Measurements from ENCODE around the gene BRCC3. TPM values are rescaled to one million over a fixed set of nuclear protein-coding genes. Genes with fewer than 3 reads are reported as not detected.

The BRCC3 gene
- total and polyA plus RNA-seq, 2 experiments from 2014 or later = 8.1 to 27.1 TPM

DNA sequence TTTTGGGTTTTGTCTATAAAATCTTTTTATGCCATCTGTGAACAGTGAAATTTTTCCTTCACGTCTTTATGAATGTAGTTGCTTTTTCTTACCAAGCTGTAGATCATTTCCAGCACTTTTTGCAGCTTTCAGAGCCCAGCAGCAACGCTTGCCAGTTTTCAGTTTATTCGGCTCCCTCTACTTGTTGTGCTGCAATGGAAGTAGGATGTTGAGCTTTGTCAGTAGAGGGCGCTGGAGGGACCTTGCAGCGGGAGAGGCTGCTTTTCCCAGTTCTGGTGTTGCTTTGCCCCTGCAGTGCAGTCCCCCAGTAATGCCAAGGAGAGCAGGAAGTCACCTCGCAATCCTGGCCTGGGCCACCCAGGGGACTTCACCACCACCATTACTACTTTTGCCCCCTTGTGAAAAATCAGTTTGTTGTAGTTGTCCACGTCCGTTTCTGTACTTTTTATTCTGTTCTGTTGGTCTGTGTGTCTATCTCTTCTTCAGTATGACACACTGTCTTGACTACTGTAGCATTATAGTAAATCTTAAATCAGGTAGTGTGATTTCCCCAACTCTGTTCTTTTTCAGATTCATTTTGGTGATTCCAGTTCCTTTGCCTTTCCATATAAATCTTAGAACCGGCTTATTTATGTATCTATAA, 22.2 kb upstream of the BRCC3 start:
- Histone ChIP-seq H3K4me2 (ENCODE audit: unreplicated experiment) (no peak overlapping the region), H3K9me2 (ENCODE audit: insufficient read depth) (no peaks in the 10 kb centered on the region), H3K9me3 (ENCODE audit: low read depth) (no peaks in the 10 kb centered on the region), H3K27ac (peak overlapping the region; percentile 12; the same call in 1 of the 2 replicates), H4K20me1 (ENCODE audit: insufficient read depth) (no peaks in the 10 kb centered on the region), H3K27me3 (replicated peaks; ENCODE audit: insufficient read depth) (no peaks in the 10 kb centered on the region), H3K4me1 (ENCODE audit: insufficient read depth) (peaks cover 3% of the 10 kb centered on the region; the same call in 1 of the 2 replicates), H3K79me2 (ENCODE audit: insufficient read depth) (peaks cover under 1% of the 10 kb centered on the region; the same call in 1 of the 2 replicates), H3F3A (ENCODE audit: insufficient read depth) (0 out of 2 replicates have a peak, but pooled peaks cover 7% of the 10 kb centered on the region), H3K9ac (no peak overlapping the region), H3K36me3 (ENCODE audit: low read depth) (no peaks in the 10 kb centered on the region), H2AFZ (no peak overlapping the region), H3K4me3 (no peak overlapping the region)
- no peak for TF ChIP-seq EZH2phosphoT487 (IDR thresholded peaks at IDR 0.05; ENCODE audit: insufficient read depth, low read depth)
- no peak for TF ChIP-seq EZH2 (IDR thresholded peaks at IDR 0.05; ENCODE audit: insufficient read depth, poor library complexity, severe bottlenecking)
- 45 to 52% methylated on average over 6 to 8 of the region's 9 CpGs for WGBS, 2 experiments (ENCODE audit: low coverage in 1 of 2, low lambda C conversion rate in 2 of 2, missing lambda C conversion rate in 2 of 2)
- in situ Hi-C loops (cut with MboI) = no loop called here
- DNase-seq = peak; percentile 66

GRCh38 chrX:155052738-155053498, 18.4 kb upstream of the BRCC3 start:
- no peak overlapping the region for H3K27ac ChIP-seq
- no peaks in the 10 kb centered on the region for H3K79me2 ChIP-seq (ENCODE audit: insufficient read depth)
- H4K20me1 ChIP-seq (ENCODE audit: insufficient read depth) = no peaks in the 10 kb centered on the region
- H3K9me3 ChIP-seq (ENCODE audit: low read depth) = no peaks in the 10 kb centered on the region
- DNase-seq = peak; percentile 6
- H3K4me3 ChIP-seq = no peak overlapping the region
- no peak overlapping the region for H2AFZ ChIP-seq
- H3K27me3 ChIP-seq (replicated peaks; ENCODE audit: insufficient read depth) = no peaks in the 10 kb centered on the region
- H3K36me3 ChIP-seq (ENCODE audit: low read depth) = no peaks in the 10 kb centered on the region
- peaks cover 3% of the 10 kb centered on the region; the same call in 1 of the 2 replicates for H3K4me1 ChIP-seq (ENCODE audit: insufficient read depth)
- TF ChIP-seq EZH2 (IDR thresholded peaks at IDR 0.05; ENCODE audit: insufficient read depth, poor library complexity, severe bottlenecking) (no peak), EZH2phosphoT487 (IDR thresholded peaks at IDR 0.05; ENCODE audit: insufficient read depth, low read depth) (no peak)
- H3F3A ChIP-seq (ENCODE audit: insufficient read depth) = 0 out of 2 replicates have a peak, but pooled peaks cover 7% of the 10 kb centered on the region
- no peaks in the 10 kb centered on the region for H3K9me2 ChIP-seq (ENCODE audit: insufficient read depth)
- H3K4me2 ChIP-seq (ENCODE audit: unreplicated experiment) = no peak overlapping the region
- in situ Hi-C loops (cut with MboI) = no loop called here
- WGBS, 2 experiments (ENCODE audit: low coverage in 1 of 2, low lambda C conversion rate in 2 of 2, missing lambda C conversion rate in 2 of 2) = 68 to 77% methylated on average over 5 of the region's 5 CpGs
- H3K9ac ChIP-seq = no peak overlapping the region

- Histone ChIP-seq H3K4me3 (no peak overlapping the region), H3K36me3 (ENCODE audit: low read depth) (no peaks in the 10 kb centered on the region), H3K27ac (no peak overlapping the region), H3K4me2 (ENCODE audit: unreplicated experiment) (no peak overlapping the region), H4K20me1 (ENCODE audit: insufficient read depth) (no peaks in the 10 kb centered on the region), H3F3A (ENCODE audit: insufficient read depth) (0 out of 2 replicates have a peak, but pooled peaks cover 2% of the 10 kb centered on the region), H3K79me2 (ENCODE audit: insufficient read depth) (no peaks in the 10 kb centered on the region), H3K27me3 (replicated peaks; ENCODE audit: insufficient read depth) (no peaks in the 10 kb centered on the region), H3K4me1 (ENCODE audit: insufficient read depth) (peaks cover 3% of the 10 kb centered on the region; the same call in 1 of the 2 replicates), H3K9me2 (ENCODE audit: insufficient read depth) (no peaks in the 10 kb centered on the region), H3K9me3 (ENCODE audit: low read depth) (no peaks in the 10 kb centered on the region), H3K9ac (no peak overlapping the region), H2AFZ (no peak overlapping the region)
- 92 to 97% methylated on average over 3 of the region's 3 CpGs for WGBS, 2 experiments (ENCODE audit: low coverage in 1 of 2, low lambda C conversion rate in 2 of 2, missing lambda C conversion rate in 2 of 2)
- TF ChIP-seq EZH2phosphoT487 (IDR thresholded peaks at IDR 0.05; ENCODE audit: insufficient read depth, low read depth) (no peak), EZH2 (IDR thresholded peaks at IDR 0.05; ENCODE audit: insufficient read depth, poor library complexity, severe bottlenecking) (no peak)
- in situ Hi-C loops (cut with MboI) = no loop called here
- no peak for DNase-seq
Observed at GRCh38 chrX:155053656-155054055, 17.7 kb upstream of the BRCC3 start.

GRCh38 chrX:155054255-155054654, 17.1 kb upstream of the BRCC3 start:
- no peak overlapping the region for H3K4me3 ChIP-seq
- no peak overlapping the region for H2AFZ ChIP-seq
- no peak overlapping the region for H3K9ac ChIP-seq
- in situ Hi-C loops (cut with MboI) = no loop called here
- no peaks in the 10 kb centered on the region for H3F3A ChIP-seq (ENCODE audit: insufficient read depth)
- no peaks in the 10 kb centered on the region for H3K9me3 ChIP-seq (ENCODE audit: low read depth)
- no peaks in the 10 kb centered on the region for H3K9me2 ChIP-seq (ENCODE audit: insufficient read depth)
- WGBS, 2 experiments (ENCODE audit: low coverage in 1 of 2, low lambda C conversion rate in 2 of 2, missing lambda C conversion rate in 2 of 2) = 98 to 100% methylated on average over 4 of the region's 4 CpGs
- no peak overlapping the region for H3K27ac ChIP-seq
- TF ChIP-seq EZH2 (IDR thresholded peaks at IDR 0.05; ENCODE audit: insufficient read depth, poor library complexity, severe bottlenecking) (no peak), EZH2phosphoT487 (IDR thresholded peaks at IDR 0.05; ENCODE audit: insufficient read depth, low read depth) (no peak)
- H3K27me3 ChIP-seq (replicated peaks; ENCODE audit: insufficient read depth) = no peaks in the 10 kb centered on the region
- no peaks in the 10 kb centered on the region for H4K20me1 ChIP-seq (ENCODE audit: insufficient read depth)
- H3K36me3 ChIP-seq (ENCODE audit: low read depth) = no peaks in the 10 kb centered on the region
- no peaks in the 10 kb centered on the region for H3K79me2 ChIP-seq (ENCODE audit: insufficient read depth)
- DNase-seq = no peak
- no peaks in the 10 kb centered on the region for H3K4me1 ChIP-seq (ENCODE audit: insufficient read depth)
- H3K4me2 ChIP-seq (ENCODE audit: unreplicated experiment) = no peak overlapping the region
